ENCODE measurements around the gene TAF1A.

DNA sequence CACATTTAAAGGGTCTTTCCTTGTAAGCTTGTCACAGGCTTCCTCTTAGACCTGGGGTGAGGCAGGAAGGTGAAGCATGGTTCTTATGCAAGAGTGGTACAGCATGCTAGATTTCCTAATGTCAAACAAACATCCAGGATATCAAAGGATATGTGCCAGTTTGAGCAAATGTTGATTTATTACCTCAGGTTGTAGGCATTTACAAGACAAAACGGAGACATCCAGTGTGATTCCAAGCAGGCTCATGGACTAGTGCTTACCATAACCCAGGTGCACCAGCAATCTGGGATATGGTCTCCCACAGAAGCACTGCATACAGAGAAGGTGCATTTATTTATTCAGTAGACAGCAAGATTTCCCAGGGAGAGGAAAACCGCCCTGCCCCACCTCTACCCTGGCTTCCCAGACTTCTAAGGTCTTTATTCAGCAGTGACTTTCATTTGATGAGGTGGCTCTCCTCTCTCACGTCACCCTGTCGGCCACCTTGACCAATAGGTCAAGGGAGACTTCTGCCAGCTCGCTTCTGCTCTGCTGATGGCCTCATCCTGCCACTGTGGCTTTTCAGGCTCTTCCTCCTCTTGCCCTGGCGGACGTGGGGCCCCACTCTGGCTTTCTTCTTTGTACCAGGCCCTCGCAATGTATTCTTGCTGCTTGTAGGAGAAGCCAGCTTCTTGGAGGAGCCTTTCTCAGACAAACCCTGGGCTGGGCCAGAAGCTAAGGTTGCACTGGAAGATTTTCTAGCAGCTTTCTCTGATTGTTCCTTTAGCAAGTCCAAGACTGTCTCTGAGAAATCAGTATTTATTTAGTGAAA, 67.4 kb downstream of the TAF1A start:
- TF ChIP-seq, protein P1, sequence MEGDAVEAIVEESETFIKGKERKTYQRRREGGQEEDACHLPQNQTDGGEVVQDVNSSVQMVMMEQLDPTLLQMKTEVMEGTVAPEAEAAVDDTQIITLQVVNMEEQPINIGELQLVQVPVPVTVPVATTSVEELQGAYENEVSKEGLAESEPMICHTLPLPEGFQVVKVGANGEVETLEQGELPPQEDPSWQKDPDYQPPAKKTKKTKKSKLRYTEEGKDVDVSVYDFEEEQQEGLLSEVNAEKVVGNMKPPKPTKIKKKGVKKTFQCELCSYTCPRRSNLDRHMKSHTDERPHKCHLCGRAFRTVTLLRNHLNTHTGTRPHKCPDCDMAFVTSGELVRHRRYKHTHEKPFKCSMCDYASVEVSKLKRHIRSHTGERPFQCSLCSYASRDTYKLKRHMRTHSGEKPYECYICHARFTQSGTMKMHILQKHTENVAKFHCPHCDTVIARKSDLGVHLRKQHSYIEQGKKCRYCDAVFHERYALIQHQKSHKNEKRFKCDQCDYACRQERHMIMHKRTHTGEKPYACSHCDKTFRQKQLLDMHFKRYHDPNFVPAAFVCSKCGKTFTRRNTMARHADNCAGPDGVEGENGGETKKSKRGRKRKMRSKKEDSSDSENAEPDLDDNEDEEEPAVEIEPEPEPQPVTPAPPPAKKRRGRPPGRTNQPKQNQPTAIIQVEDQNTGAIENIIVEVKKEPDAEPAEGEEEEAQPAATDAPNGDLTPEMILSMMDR (conservative IDR thresholded peaks at IDR 0.05; ENCODE audit: low read depth, low read length): no peak
- no peak for TF ChIP-seq EZH2 (IDR thresholded peaks at IDR 0.05; ENCODE audit: borderline replicate concordance, low read depth, low read length, poor library complexity, severe bottlenecking)
